GM12892 (cell line): Measurements from ENCODE around the gene ACSM6.

Experiments used
- POLR2A ChIP-seq: IDR thresholded peaks from 2 replicates; pipeline ENCODE4 v1.6.1; 2011; ENCODE audit warnings: low read depth, low read length, control low read depth
- POLR2AphosphoS5 ChIP-seq: IDR thresholded peaks from 2 replicates; pipeline ENCODE4 v1.6.1; 2011; ENCODE audit warnings: low read depth, low read length, control low read depth
- TAF1 ChIP-seq: IDR thresholded peaks from 2 replicates; pipeline ENCODE4 v1.6.1; 2011; ENCODE audit warnings: low read depth, mild to moderate bottlenecking, control low read depth, low read length, borderline replicate concordance

GRCh38 chr10:95178266-95178665, 15.8 kb upstream of the ACSM6 start:
- TF ChIP-seq POLR2A, result no peak
- no peak for TF ChIP-seq POLR2AphosphoS5
- TF ChIP-seq TAF1, result no peak
